ENCODE data around the gene CST5. TPM values are rescaled to one million over a fixed set of nuclear protein-coding genes. Genes with fewer than 3 reads are reported as not detected.

CST5 gene
- total and polyA plus RNA-seq, 4 donors = 0.37 to 0.65 (median 0.55) TPM; not detected in 1

GRCh38 chr20:23887856-23888255, 8.3 kb upstream of the CST5 start:
- 72 to 75% methylated on average over 2 of the region's 2 CpGs for WGBS, 2 donors
- Histone ChIP-seq H3K4me1 (ENCODE audit: control insufficient read depth in 5 of 5, insufficient read depth in 5 of 5, low read length in 5 of 5) (no peaks in the 10 kb centered on the region), H3K27ac (ENCODE audit: low read depth in 1 of 2, low read length in 1 of 2) (no peak overlapping the region), H3K27me3 (ENCODE audit: control insufficient read depth in 3 of 3, insufficient read depth in 3 of 3, low read length in 2 of 3) (no peaks in the 10 kb centered on the region), H3K4me3 (no peak overlapping the region), H3K9ac (ENCODE audit: insufficient read depth in 1 of 2, low read length in 2 of 2) (no peak overlapping the region), H3K36me3 (ENCODE audit: control insufficient read depth in 4 of 4, insufficient read depth in 4 of 4, low read length in 4 of 4) (no peaks in the 10 kb centered on the region), H3K9me3 (ENCODE audit: control insufficient read depth in 4 of 4, insufficient read depth in 3 of 4, low read length in 3 of 4) (no peaks in the 10 kb centered on the region)
- no peak for TF ChIP-seq CTCF (IDR thresholded peaks at IDR 0.05; ENCODE audit: control extremely low read depth, extremely low read depth)
- DNase-seq (no peak), ATAC-seq (ENCODE audit: insufficient read depth, low FRiP score) (no peak)

- ATAC-seq (ENCODE audit: insufficient read depth, low FRiP score) = no peak
- DNase-seq = no peak
- no peak overlapping the region for H3K4me3 ChIP-seq
- 95 to 97% methylated on average over 5 of the region's 5 CpGs for WGBS, 2 donors
- H3K9me3 ChIP-seq (ENCODE audit: control insufficient read depth in 4 of 4, insufficient read depth in 3 of 4, low read length in 3 of 4) = no peaks in the 10 kb centered on the region
- H3K9ac ChIP-seq (ENCODE audit: insufficient read depth in 1 of 2, low read length in 2 of 2) = no peak overlapping the region
- no peaks in the 10 kb centered on the region for H3K36me3 ChIP-seq (ENCODE audit: control insufficient read depth in 4 of 4, insufficient read depth in 4 of 4, low read length in 4 of 4)
- H3K27ac ChIP-seq (ENCODE audit: low read depth in 1 of 2, low read length in 1 of 2) = no peak overlapping the region
- no peak for TF ChIP-seq CTCF (IDR thresholded peaks at IDR 0.05; ENCODE audit: control extremely low read depth, extremely low read depth)
- H3K4me1 ChIP-seq (ENCODE audit: control insufficient read depth in 5 of 5, insufficient read depth in 5 of 5, low read length in 5 of 5) = peaks cover 0 to 6% (median 5%) of the 10 kb centered on the region in 5 donors
- H3K27me3 ChIP-seq (ENCODE audit: control insufficient read depth in 3 of 3, insufficient read depth in 3 of 3, low read length in 2 of 3) = no peaks in the 10 kb centered on the region
Measured at GRCh38 chr20:23884771-23885162, 5.2 kb upstream of the CST5 start.

GRCh38 chr20:23884136-23884770, 4.7 kb upstream of the CST5 start:
- Histone ChIP-seq H3K9me3 (ENCODE audit: control insufficient read depth in 4 of 4, insufficient read depth in 3 of 4, low read length in 3 of 4) (no peaks in the 10 kb centered on the region), H3K4me1 (ENCODE audit: control insufficient read depth in 5 of 5, insufficient read depth in 5 of 5, low read length in 5 of 5) (peaks cover 0 to 10% (median 6%) of the 10 kb centered on the region in 5 donors), H3K27me3 (ENCODE audit: control insufficient read depth in 3 of 3, insufficient read depth in 3 of 3, low read length in 2 of 3) (no peaks in the 10 kb centered on the region), H3K9ac (ENCODE audit: insufficient read depth in 1 of 2, low read length in 2 of 2) (no peak overlapping the region), H3K4me3 (no peak overlapping the region), H3K36me3 (ENCODE audit: control insufficient read depth in 4 of 4, insufficient read depth in 4 of 4, low read length in 4 of 4) (no peaks in the 10 kb centered on the region), H3K27ac (ENCODE audit: low read depth in 1 of 2, low read length in 1 of 2) (no peak overlapping the region)
- 84% methylated on average over 5 of the region's 5 CpGs for WGBS, 2 donors
- ATAC-seq (ENCODE audit: insufficient read depth, low FRiP score) = no peak
- TF ChIP-seq CTCF (IDR thresholded peaks at IDR 0.05; ENCODE audit: control extremely low read depth, extremely low read depth) = no peak
- no peak for DNase-seq

GRCh38 chr20:23881371-23881770, 1.8 kb upstream of the CST5 start:
- H3K4me1 ChIP-seq (ENCODE audit: control insufficient read depth in 5 of 5, insufficient read depth in 5 of 5, low read length in 5 of 5) = peaks cover 0 to 11% (median 6%) of the 10 kb centered on the region in 5 donors
- no peak overlapping the region for H3K4me3 ChIP-seq
- H3K9me3 ChIP-seq (ENCODE audit: control insufficient read depth in 4 of 4, insufficient read depth in 3 of 4, low read length in 3 of 4) = no peaks in the 10 kb centered on the region
- TF ChIP-seq CTCF (IDR thresholded peaks at IDR 0.05; ENCODE audit: control extremely low read depth, extremely low read depth) = no peak
- 58 to 77% methylated on average over 6 of the region's 6 CpGs for WGBS, 2 donors
- H3K36me3 ChIP-seq (ENCODE audit: control insufficient read depth in 4 of 4, insufficient read depth in 4 of 4, low read length in 4 of 4) = no peaks in the 10 kb centered on the region
- ATAC-seq (ENCODE audit: insufficient read depth, low FRiP score) (no peak), DNase-seq (no peak)
- H3K27me3 ChIP-seq (ENCODE audit: control insufficient read depth in 3 of 3, insufficient read depth in 3 of 3, low read length in 2 of 3) = no peaks in the 10 kb centered on the region
- no peak overlapping the region for H3K27ac ChIP-seq (ENCODE audit: low read depth in 1 of 2, low read length in 1 of 2)
- no peak overlapping the region for H3K9ac ChIP-seq (ENCODE audit: insufficient read depth in 1 of 2, low read length in 2 of 2)
